ENCODE data around the gene SNX5. TPM values are rescaled to one million over a fixed set of nuclear protein-coding genes. Genes with fewer than 3 reads are reported as not detected.

SNX5 gene
- total RNA-seq, 1 donor from 2014 or later: 159 TPM

- Histone ChIP-seq H3K4me1 (no peaks in the 10 kb centered on the region), H3K36me3 (peaks cover 0 to 92% of the 10 kb centered on the region in 2 donors), H3K4me3 (no peak overlapping the region), H3K27me3 (no peaks in the 10 kb centered on the region), H3K27ac (no peak overlapping the region), H3K9me3 (no peaks in the 10 kb centered on the region)
- no peak for DNase-seq (ENCODE audit: extremely low spot score in 2 of 2)
- TF ChIP-seq CTCF (IDR thresholded peaks at IDR 0.05) (no peak), POLR2AphosphoS5 (IDR thresholded peaks at IDR 0.05; ENCODE audit: insufficient read depth in 1 of 2, low read depth in 1 of 2) (no peak), POLR2A (IDR thresholded peaks at IDR 0.05) (no peak)
- intact Hi-C loops (cut with DNase I): no loop called here
Measured at GRCh38 chr20:17946040-17946439, 22.6 kb downstream of the SNX5 start.

- no peaks in the 10 kb centered on the region for H3K27me3 ChIP-seq
- intact Hi-C loops (cut with DNase I): no loop called here
- H3K4me1 ChIP-seq: no peaks in the 10 kb centered on the region
- TF ChIP-seq POLR2A (IDR thresholded peaks at IDR 0.05) (no peak), POLR2AphosphoS5 (IDR thresholded peaks at IDR 0.05; ENCODE audit: insufficient read depth in 1 of 2, low read depth in 1 of 2) (no peak), CTCF (IDR thresholded peaks at IDR 0.05) (no peak)
- no peak for DNase-seq (ENCODE audit: extremely low spot score in 2 of 2)
- H3K4me3 ChIP-seq: no peak overlapping the region
- no peaks in the 10 kb centered on the region for H3K9me3 ChIP-seq
- H3K36me3 ChIP-seq: peaks cover 0 to 81% of the 10 kb centered on the region in 2 donors
- no peak overlapping the region for H3K27ac ChIP-seq
Measured at GRCh38 chr20:17944854-17945474, 23.6 kb downstream of the SNX5 start.

DNA sequence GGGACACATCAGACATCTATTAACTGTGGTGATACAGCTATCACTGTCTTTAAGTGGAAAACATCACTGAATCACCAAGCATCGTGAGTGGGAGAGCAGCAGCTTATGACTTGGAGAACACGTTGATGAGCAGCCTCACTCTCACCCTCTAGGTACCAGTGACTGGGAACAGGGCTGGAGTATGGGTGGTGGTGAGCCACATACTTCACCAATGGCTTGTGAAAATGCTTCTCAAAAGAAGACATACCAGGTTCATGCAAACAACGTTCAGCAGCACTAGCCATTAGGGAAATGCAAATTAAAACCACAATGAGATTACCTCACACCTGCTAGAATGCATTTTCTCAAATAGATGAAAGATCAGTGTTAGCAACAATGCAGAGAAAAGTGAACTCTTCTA lies 25.3 kb downstream of the SNX5 start:
- no peak overlapping the region for H3K27ac ChIP-seq
- no peak overlapping the region for H3K4me3 ChIP-seq
- peaks cover 9% of the 10 kb centered on the region for H3K4me1 ChIP-seq
- no peak for TF ChIP-seq CTCF (IDR thresholded peaks at IDR 0.05)
- no peak for TF ChIP-seq POLR2A (IDR thresholded peaks at IDR 0.05)
- TF ChIP-seq POLR2AphosphoS5 (IDR thresholded peaks at IDR 0.05; ENCODE audit: insufficient read depth in 1 of 2, low read depth in 1 of 2): no peak
- H3K9me3 ChIP-seq: no peaks in the 10 kb centered on the region
- H3K27me3 ChIP-seq: no peaks in the 10 kb centered on the region
- H3K36me3 ChIP-seq: peaks cover 0 to 65% of the 10 kb centered on the region in 2 donors
- no peak for DNase-seq (ENCODE audit: extremely low spot score in 2 of 2)
- intact Hi-C loops (cut with DNase I): no loop called here

- Histone ChIP-seq H3K27ac (no peak overlapping the region), H3K4me1 (peaks cover 23% of the 10 kb centered on the region), H3K36me3 (peaks cover 0 to 50% of the 10 kb centered on the region in 2 donors), H3K27me3 (no peaks in the 10 kb centered on the region), H3K9me3 (no peaks in the 10 kb centered on the region), H3K4me3 (no peak overlapping the region)
- intact Hi-C loops (cut with DNase I): no loop called here
- TF ChIP-seq POLR2A (IDR thresholded peaks at IDR 0.05) (no peak), POLR2AphosphoS5 (IDR thresholded peaks at IDR 0.05; ENCODE audit: insufficient read depth in 1 of 2, low read depth in 1 of 2) (no peak), CTCF (IDR thresholded peaks at IDR 0.05) (no peak)
- DNase-seq (ENCODE audit: extremely low spot score in 2 of 2): no peak
Measured at GRCh38 chr20:17941826-17942196, 26.8 kb downstream of the SNX5 start.

GRCh38 chr20:17941087-17941825 lies 27.3 kb downstream of the SNX5 start:
- intact Hi-C loops (cut with DNase I): no loop called here
- DNase-seq (ENCODE audit: extremely low spot score in 2 of 2): no peak
- TF ChIP-seq CTCF (IDR thresholded peaks at IDR 0.05) (no peak), POLR2A (IDR thresholded peaks at IDR 0.05) (no peak), POLR2AphosphoS5 (IDR thresholded peaks at IDR 0.05; ENCODE audit: insufficient read depth in 1 of 2, low read depth in 1 of 2) (no peak)
- Histone ChIP-seq H3K27me3 (no peaks in the 10 kb centered on the region), H3K9me3 (no peaks in the 10 kb centered on the region), H3K36me3 (peaks cover 0 to 45% of the 10 kb centered on the region in 2 donors), H3K4me1 (peaks cover 28% of the 10 kb centered on the region), H3K27ac (no peak overlapping the region), H3K4me3 (no peak overlapping the region)
